Coronary artery (tissue), 2 donors: ENCODE results near the gene NECTIN2.
"Not testable (repeated sequence)": the region's sequence is repeated elsewhere in the genome, so short reads cannot be mapped to it uniquely, and the experiment has no call there.

Experiments
- DNase-seq: peaks from one replicate; pipeline ENCODE4 v3.0.0-alpha.2; 2017; ENCODE audit warnings: low spot score
- H3K27ac ChIP-seq, 2 donors: fragments of 200-600 bp; sonication (generic); one replicate each; pipeline ENCODE4 v1.5.1; 2016 to 2019
- H3K4me3 ChIP-seq: fragments of 200-600 bp; sonication (generic); 2 replicates; pipeline ENCODE4 v1.5.1; 2016; ENCODE audit warnings: mild to moderate bottlenecking, moderate library complexity
- CTCF ChIP-seq: fragments of 200-600 bp; sonication (generic); IDR thresholded peaks from one replicate; pipeline ENCODE4 v1.5.1; 2019; ENCODE audit warnings: antibody characterized with exemption

The NECTIN2 gene

GRCh38 chr19:44824761-44825160 lies 21.3 kb upstream of the NECTIN2 start:
- Histone ChIP-seq H3K4me3 (no peak overlapping the region), H3K27ac (no peak overlapping the region)
- no peak for DNase-seq
- TF ChIP-seq CTCF, result no peak

- not testable (repeated sequence) for H3K4me3 ChIP-seq, H3K27ac ChIP-seq, DNase-seq
Measured at GRCh38 chr19:44832875-44833274, 13.2 kb upstream of the NECTIN2 start.

- H3K27ac ChIP-seq, DNase-seq, H3K4me3 ChIP-seq: not testable (repeated sequence)
Measured at GRCh38 chr19:44834399-44834798, 11.7 kb upstream of the NECTIN2 start.

GRCh38 chr19:44839276-44839675 lies 6.8 kb upstream of the NECTIN2 start:
- TF ChIP-seq CTCF, result no peak
- no peak overlapping the region for H3K4me3 ChIP-seq
- no peak for DNase-seq

GRCh38 chr19:44840811-44841210 lies 5.3 kb upstream of the NECTIN2 start:
- DNase-seq, result no peak
- Histone ChIP-seq H3K4me3 (no peak overlapping the region), H3K27ac (no peak overlapping the region)
- TF ChIP-seq CTCF, result no peak

More at GRCh38 chr19:44839276-44839675, 6.8 kb upstream of the NECTIN2 start:
- no peak overlapping the region for H3K27ac ChIP-seq

- TF ChIP-seq CTCF, result no peak
- DNase-seq, result no peak
- no peak overlapping the region for H3K27ac ChIP-seq
- H3K4me3 ChIP-seq, result no peak overlapping the region
Measured at GRCh38 chr19:44841231-44841630, 4.9 kb upstream of the NECTIN2 start.

- Histone ChIP-seq H3K27ac (peak overlapping the region; percentile 58 to 95), H3K4me3 (peak overlapping the region; percentile 92)
- TF ChIP-seq CTCF, result no peak
- peak; percentile 77 for DNase-seq
Measured at GRCh38 chr19:44845286-44845611, 848 bp upstream of the NECTIN2 start.

- Histone ChIP-seq H3K27ac (peak overlapping the region; percentile 95 to 96), H3K4me3 (peak overlapping the region; percentile 92)
- DNase-seq, result peak; percentile 84
- no peak for TF ChIP-seq CTCF
Measured at GRCh38 chr19:44846455-44847143, 502 bp downstream of the NECTIN2 start.
